Heart left ventricle (tissue), 16 donors: ENCODE results near the gene RPS29. TPM values are rescaled to one million over a fixed set of nuclear protein-coding genes. Genes with fewer than 3 reads are reported as not detected.

Experiments
- ATAC-seq, 4 donors: fragments of 200-7000 bp; cut with Tn5 transposase; one replicate each; pipeline ENCODE4 v1.9.1; 2020 to 2022; ENCODE audit warnings: moderate library complexity in 4 of 4, mild to moderate bottlenecking in 3 of 4, moderate number of reproducible peaks in 1 of 4
- DNase-seq, 5 donors: peaks; one replicate each; pipeline ENCODE4 v3.0.0-alpha.2; 2020
- H3K27ac ChIP-seq, 12 donors: fragments of 200-600 bp; sonication (generic) in 4 of 12; one replicate each; pipeline versions ENCODE4 v1.5.0 to v1.8.0; 2016 to 2022; ENCODE audit warnings: mild to moderate bottlenecking in 2 of 12
- H3K27me3 ChIP-seq, 9 donors: fragments of 200-600 bp; sonication (generic) in 2 of 9; one replicate each; pipeline versions ENCODE4 v1.5.1 to v1.8.0; 2016 to 2022; ENCODE audit warnings: mild to moderate bottlenecking in 3 of 9
- H3K36me3 ChIP-seq, 9 donors: fragments of 200-600 bp; sonication (generic) in 2 of 9; one replicate each; pipeline versions ENCODE4 v1.5.0 to v1.8.0; 2018 to 2022; ENCODE audit warnings: mild to moderate bottlenecking in 2 of 9
- H3K4me1 ChIP-seq, 12 donors: fragments of 200-600 bp; sonication (generic) in 4 of 12; one replicate each; pipeline versions ENCODE4 v1.5.0 to v1.8.0; 2016 to 2022; ENCODE audit warnings: mild to moderate bottlenecking in 3 of 12
- H3K4me3 ChIP-seq, 12 donors: fragments of 200-600 bp; sonication (generic) in 4 of 12; one replicate each; pipeline versions ENCODE4 v1.5.0 to v1.8.0; 2017 to 2022; ENCODE audit warnings: mild to moderate bottlenecking in 9 of 12, moderate library complexity in 4 of 12
- H3K9me3 ChIP-seq, 12 donors: fragments of 200-600 bp; sonication (generic) in 4 of 12; one replicate each; pipeline versions ENCODE4 v1.5.0 to v1.8.0; 2016 to 2022; ENCODE audit warnings: mild to moderate bottlenecking in 1 of 12
- CTCF ChIP-seq, 12 donors: fragments of 200-600 bp; sonication (generic) in 4 of 12; IDR thresholded peaks; one replicate each; pipeline versions ENCODE4 v1.5.0 to v1.8.0; 2018 to 2022; ENCODE audit warnings: antibody characterized with exemption in 12 of 12, mild to moderate bottlenecking in 5 of 12
- POLR2A ChIP-seq, 2 donors: fragments of 450-650 bp; IDR thresholded peaks; one replicate each; pipeline ENCODE4 v1.6.1; 2017; ENCODE audit warnings: antibody characterized with exemption in 2 of 2, mild to moderate bottlenecking in 2 of 2, moderate library complexity in 2 of 2
- WGBS, 4 donors: extraction: QIAGEN DNeasy Blood & Tissue Kit in 2 of 4; methylation state at CpG; one replicate each; pipeline versions ENCODE4 v1.1.5 to v1.1.7; 2013 to 2018; 5-methylcytosine and 5-hydroxymethylcytosine counted together
- intact Hi-C, 10 donors: fragments of 100-400 bp; cut with DNase I; formaldehyde crosslinking; loops; one replicate each; pipeline versions ENCODE4 v1.11.1 to v1.14.2; 2022
- polyA plus RNA-seq, 2 donors: library from polyadenylated mRNA; stranded (reverse); fragments of 200-250 nt; gene quantifications; one replicate each; pipeline ENCODE4 v1.2.3, GENCODE V29; 2013
- total RNA-seq, 9 donors: library from RNA; depleted of rRNA in 2 of 9; stranded (reverse); fragments of >200 nt in 2 of 9; fragmentation: NEBNext Ultra II Directional in 3 of 9; extraction: Animal tissue kit (Norgen Biotek cat#: 25700) in 3 of 9; gene quantifications; one replicate each; pipeline versions ENCODE4 v1.1.0 to v1.2.4, GENCODE V29; 2016 to 2023
- donor health status: ischemic (EF 13 %, LVEDD 7.1; RV severe dilation, severe dysfunction).
- donor health status: healthy with polysubstance abuse.
- donor health status: DM: no; HTN: yes; CAD: no.
- donor health status: DM: no; HTN: no; CAD: no.
- donor health status: ischemic (EF 25% LVEDD 6.9; RV normal size, moderate dysfunction).
- donor health status: ischemic (EF 25% LVEDD 5.7; RV mildly dilated, moderate dysfunction).
- donor health status: healthy.
- donor health status: DM: yes; HTN: yes; CAD: no.
- donor health status: ischemic (EF 35%, LVEDD 5.7; RV mildly dilated, moderate dysfunction).
- donor health status: nonischemic (EF 11% LVEDD 7.7; RV severe dilation, severe dysfunction).
- donor health status: DM: yes; HTN: yes; CAD: no.
- donor health status: PGD.
- donor health status: ischemic (EF 29% LVEDD 5.4; RV normal size, mild dysfunction).
- donor health status: nonischemic (EF 23%, LVEDD 6.1; RV moderate dilation, normal function).

Gene RPS29
- total and polyA plus RNA-seq, 11 donors, result 507 to 4,598 (median 922) TPM

- intact Hi-C loops, result loop anchor here in 3 of 10 donors (5.0 kb wide), 1 partner anchor 37 kb away; the partner anchor contains the start of gene RPS29 (in 3 of the 3)
- peak overlapping the region in 1 of 12 donors; percentile 27 for H3K27ac ChIP-seq
- H3K36me3 ChIP-seq, result peaks cover 0 to 44% (median 28%) of the 10 kb centered on the region in 9 donors
- H3K27me3 ChIP-seq, result no peaks in the 10 kb centered on the region
- WGBS, 4 donors, result 85 to 90% (median 89%) methylated on average over 6 of the region's 6 CpGs
- peak overlapping the region in 1 of 12 donors; percentile 90 for H3K4me3 ChIP-seq
- H3K4me1 ChIP-seq, result peaks cover 0 to 42% (median 29%) of the 10 kb centered on the region in 12 donors
- DNase-seq, result no peak
- ATAC-seq, result no peak
- no peaks in the 10 kb centered on the region for H3K9me3 ChIP-seq
- TF ChIP-seq POLR2A (IDR thresholded peaks at IDR 0.05), result no peak
These were observed 38.0 kb upstream of the RPS29 start for GRCh38 chr14:49623941-49624839.

GRCh38 chr14:49623387-49623786, 37.2 kb upstream of the RPS29 start:
- ATAC-seq (no peak), DNase-seq (no peak)
- peaks cover 0 to 51% (median 34%) of the 10 kb centered on the region in 9 donors for H3K36me3 ChIP-seq
- H3K4me1 ChIP-seq, result peaks cover 0 to 48% (median 31%) of the 10 kb centered on the region in 12 donors
- intact Hi-C loops, result loop anchor here in 3 of 10 donors (5.0 kb wide), 1 partner anchor 36 kb away; the partner anchor contains the start of gene RPS29 (in 3 of the 3)
- peak overlapping the region in 2 of 12 donors; percentile 1 to 90 for H3K4me3 ChIP-seq
- TF ChIP-seq CTCF (IDR thresholded peaks at IDR 0.05) (no peak), POLR2A (IDR thresholded peaks at IDR 0.05) (no peak)
- H3K27ac ChIP-seq, result peak overlapping the region in 1 of 12 donors; percentile 27
- 70 to 76% (median 75%) methylated on average over 3 of the region's 3 CpGs for WGBS, 4 donors
- H3K27me3 ChIP-seq, result no peaks in the 10 kb centered on the region
- H3K9me3 ChIP-seq, result no peaks in the 10 kb centered on the region

- Histone ChIP-seq H3K9me3 (no peaks in the 10 kb centered on the region), H3K27ac (no peak overlapping the region), H3K4me1 (peaks cover 0 to 57% (median 31%) of the 10 kb centered on the region in 12 donors), H3K36me3 (peaks cover 0 to 53% (median 42%) of the 10 kb centered on the region in 9 donors), H3K27me3 (no peaks in the 10 kb centered on the region), H3K4me3 (peak overlapping the region in 10 of 12 donors; percentile 66 to 96 (median 80))
- intact Hi-C loops, result loop anchor here in 3 of 10 donors (5.0 kb wide), 1 partner anchor 35 kb away; the partner anchor contains the start of gene RPS29 (in 3 of the 3)
- 41 to 55% (median 45%) methylated on average over 3 of the region's 3 CpGs for WGBS, 4 donors
- TF ChIP-seq CTCF (IDR thresholded peaks at IDR 0.05) (no peak), POLR2A (IDR thresholded peaks at IDR 0.05) (no peak)
- no peak for DNase-seq
- no peak for ATAC-seq
These were observed 35.9 kb upstream of the RPS29 start for GRCh38 chr14:49622022-49622607.

GRCh38 chr14:49621114-49621881, 35.1 kb upstream of the RPS29 start:
- TF ChIP-seq POLR2A (IDR thresholded peaks at IDR 0.05) (no peak), CTCF (IDR thresholded peaks at IDR 0.05) (no peak)
- no peaks in the 10 kb centered on the region for H3K9me3 ChIP-seq
- peak overlapping the region; percentile 86 to 98 (median 92) for H3K27ac ChIP-seq
- H3K4me1 ChIP-seq, result peaks cover 0 to 57% (median 31%) of the 10 kb centered on the region in 12 donors
- H3K27me3 ChIP-seq, result no peaks in the 10 kb centered on the region
- peaks cover 0 to 47% (median 39%) of the 10 kb centered on the region in 9 donors for H3K36me3 ChIP-seq
- peak; percentile 70 to 89 (median 79) for DNase-seq
- intact Hi-C loops, result loop anchor here in 3 of 10 donors (2.0 to 5.0 kb wide), 2 partner anchors 22 to 34 kb away; partner anchors contain the start of genes RPS29 (in 3 of the 3) and LRR1 (in 1 of the 3)
- H3K4me3 ChIP-seq, result peak overlapping the region; percentile 60 to 96 (median 76)
- peak; percentile 13 to 77 (median 66) for ATAC-seq
- WGBS, 4 donors, result 3 to 7% (median 3%) methylated on average over 33 to 65 of the region's 65 CpGs
